GM18498 (cell line): ENCODE data around the gene FCN1.
"Not testable (repeated sequence)": the region's sequence is repeated elsewhere in the genome, so short reads cannot be mapped to it uniquely, and the experiment has no call there.

ENCODE experiments used
- ATAC-seq: cut with Tn5 transposase; IDR thresholded peaks from one replicate; pipeline ENCODE4 v1.9.1; 2021; ENCODE audit warnings: mild to moderate bottlenecking, moderate library complexity; ENCODE audit not compliant: unreplicated experiment

Gene FCN1

DNA sequence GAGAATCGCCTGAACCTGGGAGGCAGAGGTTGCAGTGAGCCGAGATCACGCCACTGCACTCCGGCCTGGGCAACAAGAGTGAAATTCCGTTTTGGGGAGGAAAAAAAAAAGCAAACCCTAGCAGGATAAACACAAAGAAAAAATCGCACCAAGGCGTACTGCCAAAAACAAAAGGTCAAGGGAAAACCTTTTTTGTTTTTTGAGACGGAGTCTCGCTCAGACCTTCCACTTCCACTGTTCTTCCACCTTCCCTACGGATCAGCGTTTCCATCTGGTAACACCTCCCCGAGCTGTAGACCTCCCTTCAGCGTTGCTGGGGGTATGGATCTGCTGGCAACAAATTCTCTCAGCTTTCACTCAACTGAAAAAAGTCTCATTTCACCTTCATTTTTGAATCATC, 57.2 kb downstream of the FCN1 start:
- ATAC-seq: no peak

DNA sequence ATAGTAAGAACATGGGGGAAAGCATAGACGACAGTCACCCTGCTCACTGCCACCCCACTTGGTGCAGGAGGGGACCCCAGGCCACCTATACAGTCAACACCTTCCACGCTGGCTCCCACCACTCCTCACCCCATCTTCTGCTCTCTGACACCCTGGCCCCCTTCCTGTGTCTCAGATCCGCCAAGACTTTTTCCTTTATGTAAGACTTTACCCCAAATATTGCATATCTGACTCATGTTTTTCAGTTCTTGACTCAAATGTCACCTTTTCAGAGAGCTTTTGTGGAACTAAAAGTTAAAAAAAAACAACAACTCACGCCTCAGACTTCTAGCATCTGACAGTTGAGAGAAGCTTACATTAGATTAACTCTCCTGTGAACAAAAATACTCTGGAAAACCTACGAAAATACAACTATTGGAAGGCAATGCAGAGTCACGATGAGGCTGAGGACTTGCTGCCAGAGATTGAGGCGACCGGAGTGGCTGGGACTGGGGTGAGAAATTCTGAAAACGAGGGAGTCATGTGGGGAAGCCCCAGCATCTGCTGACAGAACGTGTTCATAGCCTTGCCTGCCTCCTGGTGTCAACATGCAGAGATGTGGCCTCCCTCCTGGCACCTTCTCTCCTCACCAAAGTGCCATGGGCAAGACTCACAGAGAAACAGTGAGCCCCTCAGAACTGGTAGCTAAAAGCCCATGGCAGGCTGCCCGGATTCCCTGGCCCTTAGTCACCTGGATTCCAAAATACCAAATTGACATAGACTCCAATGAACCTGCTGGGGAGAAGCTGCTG, 59.5 kb downstream of the FCN1 start:
- peak; percentile 83 for ATAC-seq

DNA sequence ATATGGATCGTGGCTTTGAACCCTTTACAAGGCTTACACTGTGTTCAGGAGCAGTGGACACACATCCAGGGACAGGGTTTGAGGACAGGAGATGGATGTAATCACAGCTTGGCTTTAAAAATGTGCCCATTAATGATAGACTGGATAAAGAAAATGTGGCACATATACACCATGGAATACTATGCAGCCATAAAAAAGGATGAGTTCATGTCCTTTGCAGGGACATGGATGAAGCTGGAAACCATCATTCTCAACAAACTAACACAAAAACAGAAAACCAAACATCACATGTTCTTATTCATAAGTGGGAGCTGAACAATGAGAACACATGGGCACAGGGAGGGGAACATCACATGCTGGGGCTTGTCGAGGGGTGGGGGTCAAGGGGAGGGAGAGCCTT, 60.3 kb downstream of the FCN1 start:
- not testable (repeated sequence) for ATAC-seq

- no peak for ATAC-seq
Measured at GRCh38 chr9:134855900-134856377, 61.8 kb downstream of the FCN1 start.
